Right renal pelvis (tissue), 4 donors: ENCODE measurements around the gene B3GNT9. TPM values are rescaled to one million over a fixed set of nuclear protein-coding genes. Genes with fewer than 3 reads are reported as not detected.

Source experiments
- DNase-seq, 4 donors: peaks; one replicate each; pipeline ENCODE4 v3.0.0-alpha.2; 2013; ENCODE audit warnings: low read depth in 4 of 4, low spot score in 3 of 4, missing footprints in 1 of 4
- polyA plus RNA-seq, 4 donors: library from polyadenylated mRNA; unstranded; fragments of 120-200 nt; gene quantifications; one replicate each; pipeline ENCODE4 v1.2.1, GENCODE V29; 2013; ENCODE audit not compliant: insufficient read length in 4 of 4

Gene B3GNT9, protein sequence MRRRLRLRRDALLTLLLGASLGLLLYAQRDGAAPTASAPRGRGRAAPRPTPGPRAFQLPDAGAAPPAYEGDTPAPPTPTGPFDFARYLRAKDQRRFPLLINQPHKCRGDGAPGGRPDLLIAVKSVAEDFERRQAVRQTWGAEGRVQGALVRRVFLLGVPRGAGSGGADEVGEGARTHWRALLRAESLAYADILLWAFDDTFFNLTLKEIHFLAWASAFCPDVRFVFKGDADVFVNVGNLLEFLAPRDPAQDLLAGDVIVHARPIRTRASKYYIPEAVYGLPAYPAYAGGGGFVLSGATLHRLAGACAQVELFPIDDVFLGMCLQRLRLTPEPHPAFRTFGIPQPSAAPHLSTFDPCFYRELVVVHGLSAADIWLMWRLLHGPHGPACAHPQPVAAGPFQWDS
- 10 to 100 TPM in 3 of 4 donors, 1 to 10 TPM in 1; 8.4 to 11.9 (median 10.9) TPM for polyA plus RNA-seq

GRCh38 chr16:67150833-67151396, at the start of gene B3GNT9:
Gene B3GNT9 (minus strand): TSS chr16:67150998. CDS start chr16:67150485, 513 bp downstream.
- DNase-seq: no peak

GRCh38 chr16:67200491-67200890, 49.7 kb upstream of the B3GNT9 start:
- no peak for DNase-seq

GRCh38 chr16:67199808-67200198, 49.0 kb upstream of the B3GNT9 start:
- DNase-seq: no peak

- DNase-seq: no peak
Observed at GRCh38 chr16:67199011-67199807, 48.4 kb upstream of the B3GNT9 start, which contains the start of gene ELMO3. Gene ELMO3 (plus strand): TSS chr16:67199131. CDS start chr16:67199327, 196 bp downstream.

GRCh38 chr16:67198238-67198734, 47.5 kb upstream of the B3GNT9 start:
- no peak for DNase-seq

DNA sequence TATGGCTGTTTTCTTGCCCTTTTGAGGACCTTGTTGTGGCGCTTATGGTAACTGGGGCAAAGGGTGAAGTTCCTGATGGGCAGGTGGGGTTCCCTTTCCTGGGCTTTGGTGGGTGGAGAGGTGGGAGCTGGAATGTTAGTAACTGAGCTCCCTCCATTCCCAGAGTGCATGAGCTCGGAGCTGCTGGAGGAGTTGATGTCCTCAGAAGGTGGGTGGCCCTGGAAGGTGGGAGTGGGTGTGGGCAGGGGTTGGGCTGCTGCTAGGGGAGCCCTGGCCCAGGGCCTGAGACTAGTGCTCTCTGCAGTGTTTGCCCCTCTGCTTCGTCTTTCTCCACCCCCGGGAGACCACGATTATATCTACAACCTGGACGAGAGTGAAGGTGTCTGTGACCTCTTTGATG, 46.9 kb upstream of the B3GNT9 start:
- no peak for DNase-seq

GRCh38 chr16:67196881-67197280, 46.1 kb upstream of the B3GNT9 start:
- no peak for DNase-seq

- no peak for DNase-seq
Observed at GRCh38 chr16:67195676-67196075, 44.9 kb upstream of the B3GNT9 start.

DNA sequence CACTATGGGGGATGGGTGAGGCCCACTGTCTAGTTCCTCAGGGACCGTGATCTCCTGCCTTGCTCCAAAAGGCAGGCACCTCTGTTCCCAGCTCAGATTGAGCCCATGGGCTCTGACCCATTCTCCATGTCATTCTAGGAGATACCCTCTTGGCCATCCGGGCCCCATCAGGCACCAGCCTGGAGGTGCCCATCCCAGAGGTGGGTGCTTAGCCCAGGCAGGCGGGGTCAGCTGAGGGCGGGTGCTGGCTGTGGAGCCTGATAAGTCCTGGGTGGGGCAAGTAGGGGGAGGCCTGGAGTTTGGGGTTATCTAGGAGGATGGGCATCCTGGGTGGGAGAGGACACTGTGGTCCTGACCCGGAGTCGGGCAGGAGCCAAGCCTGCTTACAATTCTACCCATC, 43.5 kb upstream of the B3GNT9 start:
- DNase-seq: no peak

GRCh38 chr16:67193536-67193935, 42.7 kb upstream of the B3GNT9 start:
- DNase-seq: no peak

- no peak for DNase-seq
Observed at GRCh38 chr16:67192781-67193361, 42.1 kb upstream of the B3GNT9 start.

GRCh38 chr16:67191995-67192681, 41.3 kb upstream of the B3GNT9 start, which contains the start of gene E2F4:
Gene E2F4 (plus strand): TSS chr16:67192155. CDS start chr16:67192228, 73 bp downstream.
- peak; percentile 78 to 85 (median 82) for DNase-seq

GRCh38 chr16:67191411-67191994, 40.7 kb upstream of the B3GNT9 start:
- DNase-seq: no peak

DNA sequence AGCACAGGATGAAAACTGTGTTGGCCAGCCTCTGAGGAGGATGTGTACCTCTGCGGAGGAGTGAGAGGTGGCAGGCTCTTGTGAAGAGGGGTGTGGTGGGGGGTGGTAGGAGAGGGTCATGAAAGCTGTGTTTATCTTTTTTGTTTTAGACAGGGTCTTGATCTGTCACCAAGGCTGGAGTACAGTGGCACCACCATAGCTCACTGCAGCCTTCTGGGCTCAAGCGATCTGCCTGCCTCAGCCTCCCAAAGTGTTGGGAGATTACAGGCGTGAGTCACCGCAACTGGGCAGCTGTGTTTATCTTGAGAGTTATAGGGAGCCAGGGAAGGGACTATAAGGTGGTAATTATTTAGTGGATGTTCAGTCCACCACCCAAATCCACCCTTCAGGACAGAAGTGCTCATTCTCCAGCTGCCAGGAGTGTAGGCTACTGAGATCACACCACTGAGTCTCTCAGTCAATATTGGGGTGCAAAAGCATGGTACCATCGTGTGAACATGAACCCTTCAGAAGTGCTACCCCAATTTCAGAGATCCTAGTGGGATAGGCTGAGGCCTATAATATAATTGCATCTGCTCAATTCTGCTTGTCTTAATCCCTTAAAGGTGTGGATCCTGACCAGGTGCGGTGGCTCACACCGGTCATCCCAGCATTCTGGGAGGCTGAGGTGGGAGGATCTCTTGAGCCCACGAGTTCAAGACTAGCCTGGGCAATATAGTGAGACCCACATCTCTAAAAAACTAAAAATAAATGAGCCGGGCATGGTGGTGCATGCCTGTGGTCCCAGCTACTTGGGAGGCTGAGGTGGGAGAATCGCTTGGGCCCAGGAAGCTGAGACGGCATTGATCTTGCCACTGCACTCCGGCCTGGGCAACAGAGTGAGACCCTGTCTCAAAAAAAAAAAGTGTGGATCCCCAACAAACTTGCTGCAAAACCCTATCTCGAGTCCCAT, 39.9 kb upstream of the B3GNT9 start:
- DNase-seq: no peak

DNA sequence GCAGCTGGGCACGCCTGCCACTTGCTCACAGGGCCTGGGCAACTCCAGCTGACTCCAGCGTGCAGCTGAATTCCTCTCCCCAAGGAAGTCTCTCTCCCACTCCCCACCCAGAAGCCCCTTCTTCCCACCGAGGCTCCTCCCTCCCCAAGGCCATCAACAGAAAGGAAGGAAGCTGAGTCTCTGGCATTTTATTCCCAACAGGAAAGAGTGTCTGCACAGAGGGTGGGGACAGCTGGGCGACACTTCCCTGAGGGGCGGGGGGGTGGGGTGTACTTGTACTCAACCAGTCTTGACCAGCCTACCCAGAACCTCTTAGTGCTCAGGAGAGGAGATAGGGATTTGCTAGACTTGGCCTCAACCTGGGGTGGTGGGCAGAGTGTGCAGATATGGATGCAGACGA, 39.2 kb upstream of the B3GNT9 start, which contains the start of gene EXOC3L1:
Gene EXOC3L1 (minus strand): TSS at position 96 of the 400 bp plus-strand sequence. CDS start 460 bp downstream, outside the sequence.
- DNase-seq: no peak

GRCh38 chr16:67188798-67189197, 38.0 kb upstream of the B3GNT9 start:
- no peak for DNase-seq

DNA sequence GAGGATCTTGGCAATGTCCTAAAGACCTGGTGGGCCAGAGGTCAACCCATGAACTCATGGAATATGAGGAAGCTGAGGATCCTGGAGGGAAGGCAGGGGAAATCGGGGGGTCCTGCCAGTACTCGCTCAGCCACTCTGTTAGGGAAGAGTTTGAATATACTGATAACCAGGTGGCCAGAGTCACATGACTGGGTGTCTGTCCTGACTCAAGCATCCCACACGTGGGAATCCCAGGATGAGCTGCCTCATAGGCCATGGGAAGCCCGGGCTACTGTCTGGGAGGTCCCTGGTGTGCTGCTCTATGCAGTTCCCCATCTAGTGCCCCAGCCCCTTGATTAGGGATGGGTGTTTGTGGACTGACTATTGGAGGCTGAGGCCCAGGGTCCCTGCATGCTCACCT, 37.5 kb upstream of the B3GNT9 start:
- no peak for DNase-seq

DNA sequence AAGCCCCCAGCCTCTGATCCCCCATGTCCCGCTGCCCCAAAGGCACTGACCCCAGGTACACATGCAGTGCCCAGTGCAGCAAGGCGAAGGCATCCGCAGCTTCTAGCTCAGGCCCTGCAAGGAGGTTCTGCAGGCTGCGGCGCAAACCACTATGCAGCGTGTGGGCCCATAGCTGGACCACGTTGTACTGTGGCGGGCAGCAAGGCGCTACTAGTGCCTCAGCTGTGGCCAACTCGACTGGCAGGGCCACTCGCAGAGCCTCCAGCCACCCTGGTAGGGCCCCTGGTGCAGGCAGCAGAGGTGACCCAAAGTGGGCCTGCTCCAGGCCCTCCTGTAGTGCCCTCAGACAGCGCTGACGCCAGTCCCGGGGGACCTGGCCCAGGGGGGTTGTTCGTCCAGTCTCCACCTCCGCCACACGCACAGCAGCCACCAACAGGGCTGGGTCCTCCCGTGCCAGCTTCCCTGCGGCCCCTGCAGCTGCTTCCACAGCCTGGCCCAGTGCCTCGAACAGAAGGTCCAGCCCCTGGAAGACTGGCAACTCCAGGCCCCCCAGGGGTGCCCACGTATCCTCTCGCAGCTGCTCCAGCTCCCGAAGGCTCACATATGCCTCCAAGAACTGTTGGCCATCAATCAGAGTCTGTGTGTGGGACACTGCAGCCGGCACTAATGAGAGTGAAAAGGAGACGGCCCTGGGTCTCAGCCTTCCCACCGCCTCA, 36.5 kb upstream of the B3GNT9 start:
- DNase-seq: no peak
